HG03442 (cell line): ENCODE data around the gene PSMC5.
"Not testable (repeated sequence)": the region's sequence is repeated elsewhere in the genome, so short reads cannot be mapped to it uniquely, and the experiment has no call there.

Experiments used
- ATAC-seq: cut with Tn5 transposase; IDR thresholded peaks from one replicate; pipeline ENCODE4 v1.9.1; 2021; ENCODE audit warnings: mild to moderate bottlenecking, moderate library complexity; ENCODE audit not compliant: unreplicated experiment

PSMC5 gene

DNA sequence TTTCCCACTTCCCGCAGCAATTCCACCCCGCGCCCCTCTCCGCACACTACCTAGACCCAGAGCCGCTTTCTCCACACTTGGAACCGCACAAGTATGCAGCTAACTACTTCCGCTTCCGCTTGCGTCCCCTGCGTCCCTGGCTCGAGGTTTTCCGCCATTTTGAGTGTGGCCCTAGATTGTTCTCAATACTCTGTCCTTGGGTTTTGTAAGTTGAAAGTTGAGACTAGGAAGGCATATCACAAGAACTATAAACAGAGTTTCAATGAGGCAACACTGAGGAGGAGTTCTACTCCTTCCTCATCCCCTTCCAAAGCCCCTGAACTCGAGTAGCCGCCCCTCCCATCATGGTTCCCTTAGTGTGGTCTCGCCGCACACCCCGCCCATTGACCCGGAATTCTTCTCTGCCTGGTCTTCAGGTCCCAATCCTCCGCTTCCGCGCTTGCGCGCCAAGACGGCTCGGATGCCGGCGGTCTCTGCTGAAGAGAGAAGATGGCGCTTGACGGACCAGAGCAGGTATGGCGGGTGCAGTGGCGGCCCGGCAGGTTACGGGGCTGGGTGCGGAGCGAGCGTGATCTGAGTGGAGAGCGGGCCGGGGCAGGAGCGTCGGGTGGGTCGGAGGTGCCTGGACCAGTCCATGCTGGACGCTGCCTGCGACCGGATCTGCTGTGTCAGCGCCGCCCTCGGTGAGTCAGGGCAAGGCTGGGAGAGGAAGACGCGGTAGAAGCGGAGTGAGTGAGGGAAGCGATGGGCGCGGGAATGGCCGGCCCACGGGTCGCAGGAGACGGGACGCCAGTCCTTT, at the start of gene PSMC5, which contains the start of gene FTSJ3:
PSMC5 (plus strand) TSS at position 430 of the 799 bp plus-strand sequence; CDS start at position 490, 60 bp downstream.
FTSJ3 (minus strand) TSS at position 662 of the 799 bp plus-strand sequence. CDS start 761 bp downstream, outside the sequence.
- ATAC-seq = peak; percentile 85

DNA sequence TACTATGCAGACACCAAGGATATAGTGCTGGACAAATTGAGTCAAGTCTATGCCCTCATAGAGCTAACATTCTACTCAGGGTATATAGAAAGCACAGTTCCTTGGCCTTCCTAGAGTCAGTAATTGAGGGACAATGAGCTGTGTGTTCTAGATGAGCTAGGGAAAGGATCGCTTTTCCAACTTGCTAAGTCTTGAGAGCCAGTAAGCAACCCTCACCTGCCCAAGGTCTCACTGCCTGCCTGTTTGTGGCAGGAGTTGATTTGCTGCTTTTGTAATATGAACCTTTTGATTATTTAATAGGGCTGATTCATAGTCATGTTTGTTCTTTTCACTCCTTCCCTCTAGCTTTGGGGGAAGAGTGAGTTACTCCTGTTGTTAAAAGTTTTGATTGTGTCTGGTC, 46.7 kb upstream of the PSMC5 start:
- ATAC-seq = no peak

DNA sequence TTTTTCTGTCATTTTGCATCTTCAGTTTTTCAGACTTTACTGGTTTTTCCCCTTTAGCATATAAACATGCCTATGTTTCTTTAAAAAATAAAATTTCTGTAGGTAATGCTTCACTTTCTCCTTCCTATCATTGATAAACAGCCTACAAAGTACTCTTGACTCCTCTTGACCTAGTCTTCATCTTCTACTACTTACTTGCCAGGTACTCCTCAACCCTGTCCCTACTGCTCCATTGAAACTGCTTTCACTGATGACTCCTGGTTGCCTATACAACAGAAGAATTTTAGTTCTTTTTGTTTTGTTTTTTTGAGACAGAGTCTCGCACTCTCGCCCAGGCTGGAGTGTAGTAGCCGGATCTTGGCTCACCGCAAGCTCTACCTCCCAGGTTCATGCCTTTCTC, 46.3 kb upstream of the PSMC5 start:
- ATAC-seq = no peak

DNA sequence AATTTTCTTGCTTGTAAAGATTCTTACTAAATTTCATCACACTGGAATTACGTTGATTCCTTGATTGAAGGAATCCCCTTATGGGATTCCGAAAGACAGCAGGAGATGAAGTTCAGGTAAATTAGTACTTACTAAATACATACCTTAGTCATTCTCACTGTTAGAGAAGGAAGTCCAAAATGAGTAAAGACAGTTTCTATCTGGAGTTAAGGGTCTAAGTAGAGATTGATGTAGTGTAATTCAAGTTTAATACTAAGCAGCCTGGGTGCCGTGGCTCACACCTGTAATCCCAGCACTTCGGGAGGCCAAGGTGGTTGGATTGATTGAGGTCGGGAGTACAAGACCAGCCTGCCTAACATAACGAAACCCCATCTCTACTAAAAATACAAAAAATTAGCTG, 43.7 kb upstream of the PSMC5 start:
- ATAC-seq = no peak

DNA sequence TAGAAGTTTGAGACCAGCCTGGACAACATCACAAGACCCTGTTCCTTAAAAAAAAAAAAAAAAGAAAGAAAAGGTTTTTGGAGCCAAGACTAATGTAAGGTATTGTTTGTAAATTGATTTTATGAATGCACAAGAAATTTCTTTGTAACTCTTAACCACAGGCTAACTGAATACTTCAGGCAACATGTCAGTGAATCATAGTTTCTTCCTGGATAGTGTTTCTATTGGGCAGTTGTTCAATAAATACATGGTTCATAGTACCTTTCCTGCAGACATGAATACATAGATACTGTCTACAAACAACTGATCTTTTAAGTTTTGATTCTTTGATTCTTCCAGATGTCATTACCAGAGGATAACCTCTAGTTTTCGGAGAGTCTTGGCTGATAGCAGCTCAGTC, 41.7 kb upstream of the PSMC5 start:
- ATAC-seq = no peak

DNA sequence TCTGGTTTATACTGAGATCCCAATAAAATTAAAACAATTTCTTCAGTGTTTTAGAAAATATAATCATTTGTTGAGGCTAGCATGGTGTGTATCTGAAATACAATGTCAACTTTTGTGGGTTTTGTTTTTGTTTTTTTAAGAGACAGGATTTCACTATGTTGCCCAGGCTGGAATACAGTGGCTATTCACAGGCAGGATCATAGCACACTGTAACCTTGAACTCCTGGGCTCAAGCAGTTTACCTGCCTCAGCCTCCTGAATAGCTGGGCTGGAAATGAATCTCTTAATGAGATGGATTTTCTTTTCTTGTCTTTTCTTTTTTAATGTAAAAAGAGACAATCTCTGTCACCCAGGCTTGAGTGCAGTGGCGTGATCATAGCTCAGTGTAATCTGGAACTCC, 41.1 kb upstream of the PSMC5 start:
- no peak for ATAC-seq

DNA sequence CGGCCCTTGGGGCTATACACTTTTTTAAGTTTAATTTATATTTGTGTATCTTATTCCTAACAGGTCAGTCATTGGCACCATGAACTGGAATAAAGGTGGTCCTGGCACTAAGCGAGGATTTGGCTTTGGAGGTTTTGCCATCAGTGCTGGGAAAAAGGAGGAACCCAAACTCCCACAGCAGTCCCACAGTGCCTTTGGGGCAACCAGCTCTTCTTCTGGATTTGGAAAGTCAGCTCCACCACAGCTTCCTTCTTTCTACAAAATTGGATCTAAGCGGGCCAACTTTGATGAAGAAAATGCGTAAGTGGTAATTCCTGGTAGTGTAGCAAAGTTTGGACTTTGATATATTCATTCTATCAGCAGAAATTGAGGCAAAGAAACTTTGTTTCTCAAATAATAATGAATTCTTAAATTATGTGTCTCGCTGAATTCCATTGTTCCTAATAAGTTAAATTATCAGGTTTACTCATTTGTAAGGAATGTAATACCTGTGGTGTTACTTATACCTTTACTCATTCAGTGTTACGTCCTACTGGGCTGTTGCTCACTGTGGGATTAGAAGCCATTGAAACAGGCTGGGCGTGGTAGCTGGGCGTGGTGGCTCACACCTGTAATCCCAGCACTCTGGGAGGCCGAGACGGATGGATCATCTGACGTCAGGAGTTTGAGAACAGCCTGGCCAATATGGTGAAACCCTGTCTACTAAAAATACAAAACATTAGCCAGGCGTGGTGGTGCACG, 40.1 kb upstream of the PSMC5 start:
- no peak for ATAC-seq

DNA sequence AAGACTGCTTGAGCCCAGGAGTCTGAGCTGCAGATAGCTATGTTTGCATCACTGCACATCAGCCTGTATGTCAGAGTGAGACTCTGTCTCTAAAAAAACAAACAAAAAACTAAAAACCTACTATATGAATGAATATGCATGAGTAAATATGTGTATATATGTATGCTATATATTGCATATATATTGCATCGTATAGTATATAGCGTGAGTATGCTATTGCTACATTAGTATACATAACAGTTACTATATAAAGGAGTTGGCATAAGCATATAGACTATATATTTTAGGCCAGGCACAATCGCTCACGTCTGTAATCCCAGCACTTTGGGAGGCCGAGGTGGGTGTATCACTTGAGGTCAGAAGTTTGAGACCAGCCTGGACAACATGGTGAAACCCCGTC, 37.2 kb upstream of the PSMC5 start:
- no peak for ATAC-seq

DNA sequence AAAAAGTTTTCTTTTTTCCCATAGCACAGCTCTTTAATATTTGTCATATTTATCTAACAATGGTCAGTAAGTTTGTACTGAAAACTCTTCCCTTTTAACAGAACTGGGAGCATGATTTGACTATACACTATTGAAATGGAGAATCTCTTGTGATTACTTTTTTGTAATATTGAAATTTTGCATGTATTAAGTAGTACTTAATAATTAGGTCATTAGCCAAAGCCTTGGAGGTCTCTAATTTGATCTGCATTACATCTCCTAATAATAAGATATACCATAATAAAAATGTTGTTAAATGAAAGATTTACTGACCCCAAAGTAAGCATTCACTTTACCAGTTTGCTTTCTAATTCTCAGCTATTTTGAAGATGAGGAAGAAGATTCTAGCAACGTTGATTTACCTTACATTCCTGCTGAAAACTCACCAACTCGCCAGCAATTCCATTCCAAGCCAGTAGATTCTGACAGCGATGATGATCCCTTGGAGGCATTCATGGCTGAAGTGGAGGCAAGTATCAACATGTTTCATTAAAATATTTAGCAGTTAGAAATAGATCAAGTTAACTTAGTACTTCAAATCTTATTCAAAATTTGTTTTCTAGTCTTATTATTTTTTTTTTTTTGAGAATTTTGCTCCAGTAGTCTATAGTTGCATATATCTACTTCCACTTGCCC, 35.0 kb upstream of the PSMC5 start:
- ATAC-seq = no peak

DNA sequence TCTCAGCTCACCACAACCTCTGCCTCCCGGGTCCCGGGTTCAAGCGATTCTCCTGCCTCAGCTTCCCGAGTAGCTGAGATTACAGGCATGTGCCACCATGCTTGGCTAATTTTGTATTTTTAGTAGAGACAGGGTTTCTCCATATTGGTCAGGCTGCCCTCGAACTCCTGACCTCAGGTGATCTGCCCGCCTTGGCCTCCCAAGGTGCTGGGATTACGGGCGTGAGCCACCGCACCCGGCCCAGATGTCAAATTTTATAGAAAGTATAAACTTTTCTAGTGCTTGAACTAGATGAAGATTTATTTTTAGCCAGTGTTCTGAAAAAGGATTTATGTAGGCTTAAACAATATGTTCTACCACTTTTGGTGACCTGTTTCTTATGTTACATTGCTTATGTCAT, 30.9 kb upstream of the PSMC5 start:
- not testable (repeated sequence) for ATAC-seq

DNA sequence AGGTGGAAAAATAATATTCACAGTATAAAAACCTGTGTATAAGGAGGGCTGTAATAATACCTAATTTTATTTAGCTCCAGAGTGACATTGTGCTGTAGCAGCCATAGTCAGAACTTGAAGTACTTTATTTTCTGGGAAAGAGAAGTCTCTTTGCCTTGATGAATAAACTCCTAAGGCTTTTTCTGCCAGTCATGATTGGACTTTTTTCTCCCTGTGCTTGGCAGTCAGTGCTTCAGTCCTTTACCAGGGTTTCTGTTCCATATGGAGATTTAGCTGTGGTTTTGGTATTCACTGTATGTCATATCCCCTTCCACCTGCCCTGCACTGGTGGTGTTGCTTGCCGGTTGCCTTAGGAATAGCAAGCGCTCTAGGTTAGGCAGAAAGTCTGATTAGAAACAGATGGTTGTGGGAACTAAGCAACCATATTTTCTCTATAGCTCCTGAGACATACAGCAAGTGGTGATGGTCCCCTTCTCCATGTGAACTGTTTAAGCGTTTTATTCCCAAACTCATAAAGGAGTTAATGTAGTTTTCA, 28.6 kb upstream of the PSMC5 start:
- no peak for ATAC-seq

DNA sequence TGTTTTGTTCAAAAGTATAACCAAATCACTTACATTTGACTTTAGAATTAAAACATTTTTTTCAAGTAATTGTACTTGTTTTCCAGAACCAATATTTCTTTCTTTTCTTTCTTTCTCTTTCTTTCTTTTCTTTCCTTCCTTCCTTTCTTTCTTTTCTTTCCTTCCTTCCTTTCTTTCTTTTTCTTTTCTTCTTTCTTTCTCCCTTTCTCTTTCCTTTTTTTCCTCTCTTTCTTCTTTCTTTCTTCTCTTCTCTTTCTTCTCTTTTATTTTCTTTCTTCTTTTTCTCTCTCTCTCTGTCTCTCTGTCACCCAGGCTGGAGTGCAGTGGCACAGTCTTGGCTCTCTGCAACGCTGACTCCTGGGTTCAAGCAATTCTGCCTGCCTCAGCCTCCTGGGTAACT, 26.4 kb upstream of the PSMC5 start:
- ATAC-seq = no peak

DNA sequence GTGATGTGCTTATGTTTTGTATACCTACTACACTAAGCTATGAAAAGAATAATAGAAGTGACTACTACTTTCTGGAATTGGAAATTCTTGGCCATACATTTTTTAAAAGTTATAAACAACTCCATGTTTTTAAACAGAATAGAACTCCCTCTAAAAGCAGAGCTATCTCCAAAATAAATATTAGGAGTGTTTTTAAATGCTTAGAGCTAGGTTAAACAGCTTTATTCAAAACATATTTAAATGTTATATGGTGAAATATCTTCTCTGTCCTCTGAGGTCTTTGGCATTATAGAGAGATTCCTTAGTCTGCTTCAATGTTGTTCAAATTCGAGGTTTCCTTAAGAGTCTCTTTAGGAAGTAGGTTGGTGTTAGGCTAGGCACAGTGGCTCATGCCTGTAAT, 22.9 kb upstream of the PSMC5 start:
- ATAC-seq = no peak

DNA sequence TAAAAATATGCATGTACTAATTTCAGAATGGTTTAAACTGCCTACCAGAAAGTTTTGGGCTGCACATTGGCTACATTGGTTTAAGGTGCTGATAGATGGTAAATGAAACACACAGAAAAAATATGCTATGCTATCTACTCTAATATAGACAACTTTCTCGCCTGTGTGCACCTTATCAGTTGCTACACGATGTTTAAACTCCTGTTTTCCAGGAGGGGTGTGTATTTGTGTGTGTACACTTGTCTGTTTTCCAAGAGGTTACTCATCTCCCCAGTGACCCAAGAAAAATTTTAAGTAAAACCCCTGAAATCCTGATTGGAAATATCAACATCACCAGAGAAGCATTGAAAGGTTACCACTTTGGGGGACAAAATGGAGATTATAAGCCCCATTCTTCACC, 21.6 kb upstream of the PSMC5 start:
- no peak for ATAC-seq

DNA sequence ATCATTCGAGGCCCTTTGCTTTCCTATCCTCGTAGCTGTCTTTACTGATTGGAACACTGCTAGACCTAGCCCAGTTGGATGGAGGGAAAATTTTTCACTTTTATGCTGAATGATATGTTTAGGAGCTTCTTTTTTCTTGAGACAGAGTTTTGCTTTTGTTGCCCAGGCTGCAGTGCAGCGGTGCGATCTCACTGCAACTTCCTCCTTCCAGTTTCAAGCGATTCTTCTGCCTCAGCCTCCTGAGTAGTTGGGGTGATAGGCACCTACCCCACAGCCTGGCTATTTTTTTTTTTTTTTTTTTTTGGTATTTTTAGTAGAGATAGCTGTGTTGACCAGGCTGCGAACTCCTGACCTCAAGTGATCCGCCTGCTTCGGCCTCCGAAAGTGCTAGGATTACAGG, 17.3 kb upstream of the PSMC5 start:
- ATAC-seq = no peak

DNA sequence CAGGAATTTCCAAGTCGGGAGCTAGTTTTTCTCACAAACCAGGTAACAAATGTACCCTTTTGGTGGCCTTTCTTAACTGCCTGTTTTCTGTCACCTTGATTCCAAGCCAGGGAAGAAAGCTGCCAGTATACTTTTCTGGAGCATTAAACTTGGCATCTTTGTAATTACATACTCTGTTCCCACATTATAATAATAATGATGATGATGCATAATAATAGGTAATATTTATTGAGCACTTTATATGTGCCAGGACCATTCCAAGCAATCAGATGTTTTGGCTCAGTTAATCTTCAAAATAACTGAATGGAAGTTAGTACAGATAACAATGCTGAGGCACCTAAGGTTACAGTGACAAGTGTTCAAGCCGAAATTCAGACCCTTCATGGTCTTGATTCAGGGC, 11.1 kb upstream of the PSMC5 start:
- ATAC-seq = no peak

DNA sequence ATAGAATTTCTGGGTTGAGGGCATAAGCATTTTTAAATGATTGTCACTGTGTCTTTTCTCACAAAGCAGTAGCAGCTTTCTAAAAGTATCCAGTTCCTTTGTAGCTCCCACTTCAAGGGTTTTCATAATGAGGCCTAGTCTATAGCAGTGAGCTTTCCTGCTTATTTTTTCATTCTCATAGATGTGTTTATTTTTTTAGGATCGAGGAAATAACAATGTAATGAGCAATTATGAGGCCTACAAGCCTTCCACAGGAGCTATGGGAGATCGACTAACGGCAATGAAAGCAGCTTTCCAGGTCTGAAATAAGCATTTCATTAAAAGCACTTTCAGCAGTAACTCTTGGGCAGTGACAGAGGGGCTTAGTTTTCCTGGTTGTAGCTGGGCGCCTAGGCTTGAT, 10.6 kb upstream of the PSMC5 start:
- ATAC-seq = no peak

DNA sequence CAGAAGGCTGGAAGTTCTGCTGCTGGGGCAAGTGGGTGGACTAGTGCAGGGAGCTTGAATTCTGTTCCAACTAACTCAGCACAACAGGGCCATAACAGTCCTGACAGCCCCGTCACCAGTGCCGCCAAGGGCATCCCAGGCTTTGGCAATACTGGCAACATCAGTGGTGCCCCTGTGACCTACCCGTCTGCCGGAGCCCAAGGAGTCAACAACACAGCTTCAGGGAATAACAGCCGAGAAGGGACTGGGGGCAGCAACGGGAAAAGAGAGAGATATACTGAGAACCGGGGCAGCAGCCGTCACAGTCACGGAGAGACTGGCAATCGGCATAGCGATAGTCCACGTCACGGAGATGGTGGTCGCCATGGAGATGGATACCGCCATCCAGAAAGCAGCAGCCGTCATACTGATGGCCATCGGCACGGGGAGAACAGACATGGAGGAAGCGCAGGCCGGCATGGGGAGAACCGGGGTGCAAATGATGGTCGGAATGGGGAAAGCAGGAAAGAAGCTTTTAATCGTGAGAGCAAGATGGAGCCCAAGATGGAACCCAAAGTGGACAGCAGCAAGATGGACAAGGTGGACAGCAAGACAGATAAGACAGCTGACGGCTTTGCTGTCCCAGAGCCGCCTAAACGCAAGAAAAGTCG, 9.4 kb upstream of the PSMC5 start:
- no peak for ATAC-seq

DNA sequence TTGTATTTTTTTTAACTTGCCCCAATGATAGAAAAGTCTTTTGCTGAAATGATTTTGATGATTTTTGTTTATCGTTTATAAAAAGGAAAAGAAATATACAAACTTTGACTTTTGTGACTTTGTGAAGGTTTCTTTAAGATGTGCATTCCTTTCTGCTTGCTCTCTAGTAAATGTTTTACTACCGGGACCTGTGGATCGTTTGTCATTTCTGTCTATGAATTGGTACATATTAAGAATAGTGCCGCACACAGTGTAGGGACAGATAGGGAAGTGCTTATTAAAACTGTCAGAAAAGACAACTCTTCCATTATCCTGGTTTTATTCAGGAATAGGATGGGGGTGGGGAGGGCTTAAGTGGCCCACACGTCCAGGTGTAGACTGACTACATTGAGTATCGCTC, 8.1 kb upstream of the PSMC5 start:
- ATAC-seq = no peak

DNA sequence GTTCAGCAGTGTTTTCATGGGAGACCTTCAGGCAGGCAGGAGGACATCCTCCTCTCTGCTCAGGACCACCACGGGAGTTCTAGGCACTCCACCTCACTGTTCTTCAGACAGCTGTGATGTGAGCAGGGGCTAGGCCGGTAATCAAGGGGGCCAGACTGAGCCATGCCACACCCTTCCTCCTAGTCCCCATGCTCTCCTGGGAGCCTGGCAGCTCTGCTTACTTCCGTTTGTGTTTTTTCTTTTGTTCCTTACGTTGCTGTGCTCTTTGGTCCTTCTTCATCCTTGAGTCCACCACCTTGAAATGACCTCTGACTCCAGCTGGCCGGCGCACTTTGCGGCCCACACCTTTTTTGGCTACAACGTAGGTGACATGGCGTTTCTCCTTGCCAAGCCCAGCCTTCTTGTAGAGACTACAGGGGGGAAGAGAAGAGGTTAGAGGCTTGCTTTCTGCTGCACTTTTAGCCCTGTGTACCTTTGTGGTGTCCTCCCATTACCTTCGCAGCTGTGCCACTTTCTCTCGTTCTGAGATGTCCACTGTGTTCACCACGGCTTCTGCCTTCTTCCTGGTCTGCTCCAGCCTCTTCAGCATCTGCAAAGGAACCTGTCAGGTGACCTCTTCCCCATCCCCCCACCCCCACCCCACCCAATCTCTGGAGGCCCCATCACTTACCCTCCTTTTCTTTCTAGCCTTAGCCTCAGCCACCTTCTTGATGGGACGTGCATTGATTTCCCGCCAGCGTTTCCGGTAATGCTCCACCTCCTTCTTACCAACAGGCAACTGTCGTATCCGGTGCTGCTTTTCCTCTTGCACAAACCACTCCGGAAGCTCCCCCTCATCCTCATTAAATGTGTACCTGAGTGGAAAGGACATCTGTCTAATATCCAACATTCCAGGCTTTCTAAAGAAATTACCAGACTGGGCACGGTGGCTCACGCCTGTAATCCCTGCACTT, 7.4 kb upstream of the PSMC5 start:
- no peak for ATAC-seq
